Stimulated activated CD8-positive, alpha-beta memory T cell treated with anti-CD3 and anti-CD28 coated beads, Interleukin-12 subunit alpha, Interleukin-12 subunit beta, amount 100 ng/mL, for 1 hour (primary cell): ENCODE data around the gene TFDP2.

ENCODE experiments used
- DNase-seq: peaks from one replicate; pipeline ENCODE4 v3.0.0-alpha.2; 2020; ENCODE audit warnings: low read depth

Gene TFDP2

DNA sequence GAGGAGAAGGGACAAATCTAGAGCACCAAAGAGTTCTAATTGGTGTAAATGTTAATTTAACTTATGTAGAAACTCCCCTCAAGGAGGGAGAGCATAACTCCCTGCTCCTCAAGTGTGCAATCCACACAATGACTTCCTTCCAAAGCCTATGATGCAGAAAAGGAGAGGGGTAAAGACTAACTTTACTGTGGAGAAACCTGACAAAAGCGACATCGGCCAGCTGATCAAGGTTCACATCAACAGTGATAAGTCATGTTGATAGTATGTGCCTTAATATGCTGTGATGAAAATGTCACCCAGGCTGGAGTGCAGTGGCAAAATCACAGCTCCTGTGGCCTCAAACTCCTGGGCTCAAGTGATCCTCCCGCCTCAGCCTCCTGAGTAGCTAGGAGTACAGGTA lies 76.5 kb downstream of the TFDP2 start:
- no peak for DNase-seq

- DNase-seq = no peak
Measured at GRCh38 chr3:142065932-142066331, 83.4 kb downstream of the TFDP2 start.

- no peak for DNase-seq
Measured at GRCh38 chr3:142065344-142065743, 84.0 kb downstream of the TFDP2 start.

DNA sequence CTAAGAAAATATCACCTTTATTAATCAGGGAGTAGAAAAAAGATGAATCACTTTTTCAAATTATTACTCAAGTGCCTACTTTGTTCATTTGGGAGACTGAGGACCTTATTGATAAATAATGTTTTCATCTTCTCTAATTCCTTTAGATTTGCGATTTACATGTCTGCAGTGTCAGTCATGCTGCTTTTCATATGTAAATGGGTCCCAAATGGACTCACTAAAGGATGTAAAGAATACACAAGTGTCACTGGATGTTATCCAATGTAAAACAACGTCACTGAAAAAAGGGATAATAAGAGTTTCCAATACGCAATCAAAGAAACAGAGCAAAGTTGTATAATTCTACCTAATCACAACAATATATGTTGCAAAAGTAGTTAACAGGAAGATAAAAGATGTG lies 84.9 kb downstream of the TFDP2 start:
- DNase-seq = no peak

- no peak for DNase-seq
Measured at GRCh38 chr3:142057331-142057725, 92.0 kb downstream of the TFDP2 start.

GRCh38 chr3:142056656-142057330 lies 92.6 kb downstream of the TFDP2 start:
- DNase-seq = no peak

DNA sequence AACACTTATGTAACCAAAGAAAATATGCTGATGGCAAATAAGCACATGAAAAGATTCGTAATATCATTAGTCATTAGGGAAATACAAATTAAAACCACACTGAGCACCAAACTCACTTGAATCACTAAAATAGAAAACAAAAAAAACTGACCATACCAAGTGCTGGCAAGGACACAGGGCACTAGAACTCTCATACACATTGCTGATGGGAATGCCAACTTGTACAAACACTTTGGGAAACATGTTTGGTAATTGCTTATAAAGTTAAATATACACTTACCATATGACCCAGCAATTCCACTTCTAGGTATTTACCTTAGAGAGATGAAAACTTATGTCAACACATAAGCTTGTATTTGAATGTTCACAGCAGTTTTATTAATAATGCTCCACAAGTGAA lies 95.5 kb downstream of the TFDP2 start:
- DNase-seq = no peak

DNA sequence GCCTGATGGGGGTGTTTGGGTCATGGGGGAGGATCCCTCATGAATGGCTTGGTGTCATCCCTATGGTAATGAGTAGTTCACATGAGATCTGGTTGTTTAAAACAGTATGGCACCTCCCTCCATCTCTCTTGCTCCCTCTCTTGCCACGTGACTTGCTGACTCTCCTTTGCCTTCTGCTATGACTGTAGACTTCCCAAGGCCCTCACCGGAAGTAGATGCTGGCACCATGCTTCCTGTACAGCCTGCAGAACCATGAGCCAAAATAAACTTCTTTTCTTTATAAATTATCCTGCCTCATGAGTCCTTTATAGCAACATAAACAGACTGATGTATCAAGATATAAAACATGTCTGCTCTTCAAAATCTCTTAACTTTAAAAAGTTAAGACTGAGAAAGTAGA lies 96.1 kb downstream of the TFDP2 start:
- DNase-seq = no peak

DNA sequence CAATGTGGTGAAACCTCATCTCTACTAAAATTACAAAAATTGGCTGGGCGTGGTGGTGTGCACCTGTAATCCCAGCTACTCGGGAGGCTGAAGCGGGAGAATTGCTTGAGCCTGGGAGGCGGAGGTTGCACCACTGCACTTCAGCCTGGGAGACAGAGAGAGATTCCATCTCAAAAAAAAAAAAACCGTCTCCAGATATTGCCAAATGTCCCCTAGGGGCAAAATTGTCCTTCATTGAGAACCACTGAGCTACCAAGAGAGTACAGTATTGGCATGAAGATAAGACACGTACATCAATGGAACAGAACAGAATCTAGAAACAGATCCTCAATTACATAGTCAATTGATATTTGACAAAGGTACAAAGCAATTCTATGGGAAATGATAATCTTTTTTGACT lies 98.0 kb downstream of the TFDP2 start:
- DNase-seq = no peak

- DNase-seq = no peak
Measured at GRCh38 chr3:142047021-142047369, 102.3 kb downstream of the TFDP2 start.

DNA sequence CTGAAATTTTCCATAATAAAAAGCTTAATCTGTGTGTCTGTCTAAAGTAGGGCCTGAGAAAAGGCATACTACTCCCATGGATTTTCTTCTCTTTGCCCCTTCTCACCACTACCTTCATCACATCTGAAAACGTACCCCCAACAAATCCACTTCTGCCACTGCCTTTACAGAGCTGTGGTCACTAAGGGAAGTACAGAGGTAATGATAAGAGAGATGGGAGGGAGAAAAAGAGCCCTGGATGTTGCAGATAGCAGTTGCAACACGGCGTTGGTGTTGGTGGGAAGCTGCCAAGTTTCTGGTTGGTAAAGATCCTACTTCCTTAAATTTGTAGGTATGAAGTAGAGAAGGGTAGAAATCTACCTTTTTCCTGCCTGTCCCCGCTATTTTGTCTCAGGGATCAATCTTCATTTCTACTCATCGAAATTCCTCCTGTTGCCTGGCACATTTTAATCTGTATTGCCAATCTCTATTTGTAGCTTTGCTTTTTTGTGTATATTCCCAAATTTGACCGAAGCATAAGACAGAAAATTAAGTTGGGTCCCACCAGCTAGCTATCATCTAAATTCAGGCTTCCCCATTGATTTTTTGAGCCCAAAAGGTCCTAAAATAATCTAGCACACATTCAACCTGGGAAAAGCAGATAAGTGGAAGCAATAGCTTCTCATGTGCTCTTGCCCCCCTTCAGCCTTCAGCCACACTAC lies 102.9 kb downstream of the TFDP2 start:
- DNase-seq = no peak

- no peak for DNase-seq
Measured at GRCh38 chr3:142040941-142041491, 108.3 kb downstream of the TFDP2 start.

DNA sequence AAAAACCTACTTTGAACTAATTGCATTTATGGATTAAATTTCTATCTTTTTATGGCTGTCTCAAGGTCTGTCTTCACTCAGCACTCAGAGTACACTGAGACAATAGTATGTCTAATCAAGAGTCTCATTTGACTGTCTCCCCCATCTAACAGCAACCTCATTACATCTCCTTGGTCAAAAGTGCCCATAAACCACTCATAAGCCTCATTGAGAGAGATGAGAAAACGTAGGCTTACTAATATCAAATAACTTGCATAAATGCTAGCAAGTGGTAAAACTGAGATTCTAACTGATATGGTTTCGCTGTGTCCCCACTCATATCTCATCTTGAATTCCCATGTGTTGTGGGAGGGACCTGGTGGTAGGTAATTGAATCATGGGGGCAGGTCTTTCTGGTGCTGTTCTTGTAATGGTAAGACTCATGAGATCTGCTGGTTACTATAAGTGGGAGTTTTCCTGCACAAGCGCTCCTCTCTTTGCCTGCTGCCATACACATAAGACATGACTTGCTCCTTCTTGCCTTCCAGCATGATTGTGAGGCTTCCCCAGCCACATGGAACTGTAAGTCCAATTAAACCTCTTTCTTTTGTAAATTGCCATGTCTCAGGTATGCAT lies 113.9 kb downstream of the TFDP2 start:
- DNase-seq = no peak

DNA sequence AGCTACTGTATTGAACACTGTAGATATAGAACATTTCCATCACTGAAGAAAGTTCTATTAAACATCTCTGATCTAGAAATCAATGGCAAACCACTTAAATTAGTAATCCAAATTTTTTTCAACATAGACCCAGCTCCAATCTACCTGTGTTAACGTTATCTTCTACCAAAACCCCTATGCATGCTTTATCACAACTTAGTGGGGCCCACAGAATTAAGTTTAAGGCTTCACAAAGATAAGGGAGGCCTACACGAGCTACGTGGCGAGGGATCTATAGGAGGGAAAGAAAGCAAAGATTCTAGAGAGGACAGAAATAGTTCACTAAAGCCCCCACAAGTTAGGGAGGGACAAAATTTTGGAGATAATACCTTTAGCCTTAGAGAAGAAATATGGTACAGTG lies 116.1 kb downstream of the TFDP2 start:
- DNase-seq = no peak

DNA sequence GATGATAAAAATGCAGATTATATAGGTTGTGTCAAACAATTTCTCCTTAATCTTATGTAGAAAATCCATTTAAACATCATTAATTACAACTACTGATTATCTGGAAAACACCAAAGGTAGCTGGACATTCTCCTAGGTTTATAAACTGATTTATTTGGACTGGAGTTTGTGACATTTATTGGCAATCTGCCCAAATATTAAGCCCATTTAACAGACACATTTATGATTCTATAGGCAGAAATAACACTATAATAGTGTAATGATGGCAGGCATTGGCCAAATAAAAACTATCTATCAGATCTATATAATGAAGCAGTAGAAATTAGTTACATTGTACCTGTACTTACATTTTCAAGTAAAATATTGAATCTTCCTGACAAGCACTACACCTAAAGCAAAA lies 117.8 kb downstream of the TFDP2 start:
- DNase-seq = no peak

DNA sequence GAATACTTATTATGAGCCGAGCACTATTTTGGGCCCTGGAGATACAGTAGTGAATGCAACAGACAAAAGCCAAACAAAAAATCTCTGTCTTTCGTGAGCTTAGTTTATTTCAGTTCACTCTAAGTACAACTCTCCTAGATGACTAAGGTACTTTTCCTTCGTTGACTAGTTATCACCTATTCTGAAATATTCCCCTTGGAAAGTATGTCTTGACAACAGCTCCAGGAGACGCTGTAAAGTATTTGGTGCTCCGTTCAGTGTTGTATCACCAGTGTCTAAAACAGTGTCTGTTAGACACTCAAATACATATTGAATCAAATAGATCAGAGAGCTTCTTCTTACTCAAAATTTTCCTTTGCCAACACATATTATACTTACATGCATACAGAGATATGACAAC lies 119.6 kb downstream of the TFDP2 start:
- DNase-seq = no peak

GRCh38 chr3:142029052-142029642 lies 120.2 kb downstream of the TFDP2 start:
- DNase-seq = no peak

DNA sequence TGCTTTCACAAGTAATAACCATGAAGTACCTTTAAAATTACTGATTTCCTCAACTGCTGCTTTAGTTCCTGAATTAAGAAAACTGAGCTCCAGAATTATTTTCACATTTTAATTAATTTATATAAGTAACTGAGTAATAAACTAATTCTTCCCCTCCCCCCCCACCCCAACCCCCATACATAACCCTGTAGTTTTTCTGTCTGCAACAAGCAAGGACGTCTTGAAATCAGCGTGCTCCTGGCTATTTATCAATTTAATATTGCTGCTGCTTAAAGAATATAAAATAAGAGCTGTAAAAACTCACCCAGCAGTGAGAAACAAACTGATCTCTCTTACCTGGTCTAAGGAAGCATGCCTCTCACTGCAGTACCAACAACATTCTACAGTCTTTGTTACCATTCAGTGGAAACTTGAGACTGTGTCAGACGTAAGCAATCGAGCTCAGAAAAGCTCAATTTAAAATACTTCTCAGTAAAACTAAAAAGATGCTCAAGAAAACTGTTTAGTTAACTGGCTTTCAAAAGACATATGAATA lies 121.0 kb downstream of the TFDP2 start:
- no peak for DNase-seq

GRCh38 chr3:142027735-142028134 lies 121.6 kb downstream of the TFDP2 start:
- DNase-seq = no peak

GRCh38 chr3:142027300-142027699 lies 122.0 kb downstream of the TFDP2 start:
- no peak for DNase-seq

DNA sequence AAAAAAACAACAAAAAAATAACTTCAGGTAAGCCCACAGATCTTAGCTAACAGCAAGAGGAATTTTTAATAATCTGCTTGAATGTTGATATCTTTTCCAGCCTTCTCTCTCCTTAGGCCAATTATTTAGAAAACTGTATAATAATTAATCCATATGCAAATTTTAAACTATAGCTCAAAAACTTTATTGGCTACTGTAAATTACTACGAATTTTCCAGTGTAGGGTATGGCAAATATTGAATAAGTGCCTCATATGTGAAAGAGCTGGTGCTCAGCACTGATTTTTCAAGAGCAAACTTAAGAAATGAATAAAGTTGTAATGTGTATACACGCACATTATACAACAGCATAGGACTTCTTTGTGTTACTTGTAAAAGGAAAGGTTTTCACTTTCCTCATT lies 123.0 kb downstream of the TFDP2 start:
- no peak for DNase-seq

GRCh38 chr3:142022381-142022780 lies 127.0 kb downstream of the TFDP2 start:
- DNase-seq = no peak

DNA sequence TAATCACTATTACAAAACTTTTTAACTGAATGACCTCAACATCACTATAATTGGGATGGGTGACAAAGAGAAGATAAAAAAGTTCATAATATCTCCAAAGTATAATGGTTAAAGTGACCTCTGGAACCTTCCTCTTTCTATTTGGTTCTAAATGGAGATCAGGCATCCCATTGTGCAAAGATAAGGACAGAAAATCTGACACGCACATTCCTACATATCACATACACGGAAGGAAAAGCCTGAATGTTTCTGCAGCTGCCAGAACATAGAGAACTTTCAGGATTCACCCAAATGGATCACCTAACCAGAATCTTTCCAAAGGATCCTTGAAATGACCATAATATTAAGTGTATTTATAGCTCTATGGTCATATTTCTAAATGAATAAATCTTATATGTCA lies 128.2 kb downstream of the TFDP2 start:
- no peak for DNase-seq
